Activated T-cell treated with anti-CD3 and anti-CD28 coated beads, Interleukin-2, amount 50 U/mL, for 1 hour (primary cell): Measurements from ENCODE around the gene KRT77.

ENCODE experiments used
- DNase-seq: peaks from one replicate; pipeline ENCODE4 v3.0.0-alpha.2; 2020

The KRT77 gene

GRCh38 chr12:52691076-52691840 lies 12.1 kb downstream of the KRT77 start:
- DNase-seq: peak; percentile 66

GRCh38 chr12:52690351-52691075 lies 12.8 kb downstream of the KRT77 start:
- no peak for DNase-seq

GRCh38 chr12:52689936-52690335 lies 13.4 kb downstream of the KRT77 start:
- no peak for DNase-seq

- DNase-seq: no peak
These were observed 14.1 kb downstream of the KRT77 start for GRCh38 chr12:52689239-52689638.

GRCh38 chr12:52688481-52688880 lies 14.8 kb downstream of the KRT77 start:
- no peak for DNase-seq

- DNase-seq: no peak
These were observed 15.6 kb downstream of the KRT77 start for GRCh38 chr12:52687497-52688385.

- DNase-seq: no peak
These were observed 16.4 kb downstream of the KRT77 start for GRCh38 chr12:52686756-52687487.

- no peak for DNase-seq
These were observed 17.3 kb downstream of the KRT77 start for GRCh38 chr12:52686063-52686462.

- no peak for DNase-seq
These were observed 17.9 kb downstream of the KRT77 start for GRCh38 chr12:52685406-52685890.

- no peak for DNase-seq
These were observed 18.9 kb downstream of the KRT77 start for GRCh38 chr12:52684431-52684830.

- no peak for DNase-seq
These were observed 19.6 kb downstream of the KRT77 start for GRCh38 chr12:52683575-52684300.

- no peak for DNase-seq
These were observed 20.3 kb downstream of the KRT77 start for GRCh38 chr12:52682938-52683574.

- no peak for DNase-seq
These were observed 21.0 kb downstream of the KRT77 start for GRCh38 chr12:52682381-52682660.

GRCh38 chr12:52681526-52682380 lies 21.6 kb downstream of the KRT77 start:
- peak; percentile 44 for DNase-seq

- no peak for DNase-seq
These were observed 23.0 kb downstream of the KRT77 start, which contains the start of gene KRT1 for GRCh38 chr12:52680363-52680762. KRT1 (minus strand) TSS chr12:52680407; CDS start chr12:52680348, 59 bp downstream.

GRCh38 chr12:52679875-52680274 lies 23.4 kb downstream of the KRT77 start:
- no peak for DNase-seq

- DNase-seq: no peak
These were observed 25.7 kb downstream of the KRT77 start for GRCh38 chr12:52677671-52678070.

GRCh38 chr12:52677126-52677525 lies 26.2 kb downstream of the KRT77 start:
- no peak for DNase-seq

GRCh38 chr12:52676163-52676562 lies 27.2 kb downstream of the KRT77 start:
- DNase-seq: no peak

GRCh38 chr12:52675301-52675701 lies 28.0 kb downstream of the KRT77 start:
- no peak for DNase-seq

- DNase-seq: no peak
These were observed 28.9 kb downstream of the KRT77 start for GRCh38 chr12:52674433-52674775.
